Effector memory CD4-positive, alpha-beta T cell (primary cell): Measurements from ENCODE around the gene SLC39A1.
A peak's percentile ranks its signal among the peaks of the same experiment; 100 is the strongest.

Source experiments
- DNase-seq, 3 donors: peaks; one replicate each; pipeline ENCODE4 v3.0.0-alpha.2; 2020
- H3K27ac ChIP-seq: 2 replicates; pipeline ENCODE4 v1.7.0; 2013; ENCODE audit warnings: mild to moderate bottlenecking, low read length, moderate library complexity; ENCODE audit not compliant: insufficient read depth, poor library complexity, severe bottlenecking
- H3K27me3 ChIP-seq: replicated peaks from 2 replicates; pipeline ENCODE4 v1.7.0; 2013; ENCODE audit warnings: mild to moderate bottlenecking, low read length; ENCODE audit not compliant: insufficient read depth, control insufficient read depth, poor library complexity, severe bottlenecking
- H3K36me3 ChIP-seq: 2 replicates; pipeline ENCODE4 v1.7.0; 2013; ENCODE audit warnings: mild to moderate bottlenecking, low read length, moderate library complexity; ENCODE audit not compliant: control insufficient read depth, insufficient read depth
- H3K4me1 ChIP-seq: 2 replicates; pipeline ENCODE4 v1.7.0; 2013; ENCODE audit warnings: low read length, mild to moderate bottlenecking; ENCODE audit not compliant: control insufficient read depth, insufficient read depth, poor library complexity, severe bottlenecking
- H3K4me3 ChIP-seq: 2 replicates; pipeline ENCODE4 v1.7.0; 2013; ENCODE audit warnings: low read length, low read depth, mild to moderate bottlenecking; ENCODE audit not compliant: insufficient read depth, poor library complexity, severe bottlenecking
- H3K9me3 ChIP-seq: 2 replicates; pipeline ENCODE4 v1.7.0; 2013; ENCODE audit warnings: mild to moderate bottlenecking, low read length, moderate library complexity; ENCODE audit not compliant: control insufficient read depth

The SLC39A1 gene

GRCh38 chr1:153977250-153978240 is 14.2 kb upstream of the SLC39A1 start, which contains the start of gene JTB:
Gene JTB, minus strand, starts transcription at chr1:153977674. Its CDS starts 422 bp downstream, at chr1:153977252.
- peaks cover 26% of the 10 kb centered on the region for H3K36me3 ChIP-seq
- DNase-seq = peak; percentile 70 to 78 (median 71)
- peak within 1 kb of the TSS; percentile 91 for H3K27ac ChIP-seq
- H3K4me3 ChIP-seq = peak within 1 kb of the TSS; percentile 93
- H3K4me1 ChIP-seq = peaks cover 16% of the 10 kb centered on the region
- H3K9me3 ChIP-seq = no peaks in the 10 kb centered on the region
- no peaks in the 10 kb centered on the region for H3K27me3 ChIP-seq

DNA sequence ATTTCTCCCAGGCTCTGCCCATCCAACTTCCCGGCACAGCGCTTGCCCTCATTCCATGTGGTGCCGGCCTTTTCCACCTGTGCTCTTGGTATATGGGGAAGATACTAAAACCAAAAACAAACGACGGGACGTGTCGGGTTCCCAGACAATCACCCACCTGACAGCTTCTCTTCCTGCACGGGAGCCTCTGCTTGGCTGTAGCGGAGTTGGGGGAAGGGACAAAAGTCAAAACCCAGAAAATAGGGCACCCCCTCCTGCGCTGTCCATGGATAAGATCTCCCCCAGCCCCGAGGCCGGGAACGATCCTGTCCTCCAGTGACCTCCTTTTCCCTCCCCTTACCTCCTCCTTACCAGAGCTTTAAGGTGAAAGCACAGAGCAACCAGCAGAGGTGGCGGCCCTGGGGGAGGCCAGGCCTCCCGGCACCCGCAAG is 13.5 kb upstream of the SLC39A1 start:
- Histone ChIP-seq H3K27ac (peak overlapping the region; percentile 91), H3K4me1 (peaks cover 18% of the 10 kb centered on the region), H3K27me3 (no peaks in the 10 kb centered on the region), H3K4me3 (peak overlapping the region; percentile 93), H3K9me3 (no peaks in the 10 kb centered on the region), H3K36me3 (peaks cover 26% of the 10 kb centered on the region)
- DNase-seq = no peak

DNA sequence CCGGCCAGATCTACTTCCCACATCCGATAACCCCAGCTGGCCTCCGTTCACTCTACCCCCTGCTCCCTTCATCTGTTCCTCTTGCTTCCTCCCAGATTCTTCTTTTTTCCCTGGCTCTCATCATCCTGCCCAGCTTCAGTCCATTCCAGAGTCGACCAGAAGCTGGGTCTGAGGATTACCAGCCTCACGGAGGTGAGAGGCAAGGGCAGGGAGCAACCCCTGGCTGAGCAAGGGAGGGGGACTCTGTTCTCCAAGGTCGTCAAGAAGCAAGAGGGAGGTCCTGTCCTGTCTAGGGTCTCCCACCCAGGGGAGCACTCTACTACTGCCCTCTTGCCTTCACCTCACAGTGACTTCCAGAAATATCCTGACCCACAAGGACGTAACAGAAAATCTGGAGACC is 10.2 kb upstream of the SLC39A1 start:
- H3K36me3 ChIP-seq = peaks cover 26% of the 10 kb centered on the region
- H3K4me3 ChIP-seq = no peak overlapping the region
- no peak for DNase-seq
- H3K27ac ChIP-seq = no peak overlapping the region
- H3K27me3 ChIP-seq = no peaks in the 10 kb centered on the region
- peaks cover 18% of the 10 kb centered on the region for H3K4me1 ChIP-seq
- H3K9me3 ChIP-seq = no peaks in the 10 kb centered on the region

DNA sequence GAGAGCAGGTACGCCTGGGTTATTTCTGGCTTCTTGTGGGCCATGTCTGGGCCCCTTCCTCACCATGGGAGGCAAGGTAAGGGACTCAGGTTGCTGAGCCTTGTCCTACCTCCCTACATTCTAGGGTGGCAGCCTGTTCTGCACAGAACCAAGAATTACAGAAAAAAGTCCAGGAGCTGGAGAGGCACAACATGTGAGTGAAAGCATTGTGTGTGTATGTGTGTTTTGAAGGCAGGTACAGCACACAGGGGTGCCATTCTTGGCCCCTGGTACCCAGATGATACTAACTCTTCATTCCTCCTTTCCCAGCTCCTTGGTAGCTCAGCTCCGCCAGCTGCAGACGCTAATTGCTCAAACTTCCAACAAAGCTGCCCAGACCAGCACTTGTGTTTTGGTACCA is 9.7 kb upstream of the SLC39A1 start:
- Histone ChIP-seq H3K27ac (no peak overlapping the region), H3K36me3 (peaks cover 26% of the 10 kb centered on the region), H3K27me3 (no peaks in the 10 kb centered on the region), H3K4me3 (no peak overlapping the region), H3K4me1 (peaks cover 18% of the 10 kb centered on the region), H3K9me3 (no peaks in the 10 kb centered on the region)
- no peak for DNase-seq

GRCh38 chr1:153970346-153970745 is 7.0 kb upstream of the SLC39A1 start:
- H3K27me3 ChIP-seq = no peaks in the 10 kb centered on the region
- peaks cover 17% of the 10 kb centered on the region for H3K4me1 ChIP-seq
- H3K27ac ChIP-seq = no peak overlapping the region
- H3K9me3 ChIP-seq = no peaks in the 10 kb centered on the region
- no peak for DNase-seq
- no peak overlapping the region for H3K4me3 ChIP-seq
- H3K36me3 ChIP-seq = peaks cover 19% of the 10 kb centered on the region

DNA sequence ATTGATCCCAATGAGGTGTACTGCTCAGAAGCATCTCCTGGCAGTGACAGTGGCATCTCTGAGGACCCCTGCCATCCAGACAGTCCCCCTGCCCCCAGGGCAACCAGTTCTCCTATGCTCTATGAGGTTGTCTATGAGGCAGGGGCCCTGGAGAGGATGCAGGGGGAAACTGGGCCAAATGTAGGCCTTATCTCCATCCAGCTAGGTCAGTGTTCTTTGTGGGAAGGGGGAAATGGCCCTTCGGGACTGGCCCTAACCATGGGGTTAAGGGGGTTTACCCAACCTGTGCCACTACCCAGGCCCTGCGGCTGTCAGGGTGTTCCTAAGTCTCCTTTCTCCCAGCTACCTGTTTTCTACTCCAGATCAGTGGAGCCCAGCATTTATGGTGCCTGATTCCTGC is 5.6 kb upstream of the SLC39A1 start:
- peaks cover 22% of the 10 kb centered on the region for H3K4me1 ChIP-seq
- no peaks in the 10 kb centered on the region for H3K27me3 ChIP-seq
- no peak overlapping the region for H3K4me3 ChIP-seq
- H3K27ac ChIP-seq = peak overlapping the region; percentile 26
- peaks cover 8% of the 10 kb centered on the region for H3K36me3 ChIP-seq
- no peak for DNase-seq
- no peaks in the 10 kb centered on the region for H3K9me3 ChIP-seq

- peaks cover 2% of the 10 kb centered on the region for H3K36me3 ChIP-seq
- peak overlapping the region; percentile 87 for H3K27ac ChIP-seq
- no peaks in the 10 kb centered on the region for H3K27me3 ChIP-seq
- no peaks in the 10 kb centered on the region for H3K9me3 ChIP-seq
- peaks cover 25% of the 10 kb centered on the region for H3K4me1 ChIP-seq
- DNase-seq = no peak
- no peak overlapping the region for H3K4me3 ChIP-seq
These were observed 5.1 kb upstream of the SLC39A1 start for GRCh38 chr1:153968408-153968807.

- no peak for DNase-seq
- Histone ChIP-seq H3K27ac (peak overlapping the region; percentile 87), H3K27me3 (no peaks in the 10 kb centered on the region), H3K36me3 (no peaks in the 10 kb centered on the region), H3K4me3 (no peak overlapping the region), H3K9me3 (no peaks in the 10 kb centered on the region), H3K4me1 (peaks cover 27% of the 10 kb centered on the region)
These were observed 4.6 kb upstream of the SLC39A1 start for GRCh38 chr1:153968000-153968363.

- peak within 1 kb of the TSS; percentile 87 for H3K27ac ChIP-seq
- no peaks in the 10 kb centered on the region for H3K36me3 ChIP-seq
- peak within 1 kb of the TSS; percentile 78 for H3K4me3 ChIP-seq
- peaks cover 34% of the 10 kb centered on the region for H3K4me1 ChIP-seq
- H3K9me3 ChIP-seq = no peaks in the 10 kb centered on the region
- peak; percentile 65 to 79 (median 75) for DNase-seq
- H3K27me3 ChIP-seq = no peaks in the 10 kb centered on the region
These were observed 4.0 kb upstream of the SLC39A1 start, which contains the start of gene CREB3L4 for GRCh38 chr1:153967107-153967999. Gene CREB3L4, plus strand, starts transcription at chr1:153967902. Its CDS starts 624 bp downstream, at chr1:153968526.
